ENCODE data around the gene CSTPP1.

- TF ChIP-seq CTCF (IDR thresholded peaks at IDR 0.05) (no peak), POLR2A (IDR thresholded peaks at IDR 0.05) (no peak)
Observed at GRCh38 chr11:47121731-47122130, 185.2 kb downstream of the CSTPP1 start.
